GM21423 (cell line): Measurements from ENCODE around the gene DAZAP1.

Source experiments
- ATAC-seq: cut with Tn5 transposase; IDR thresholded peaks from one replicate; pipeline ENCODE4 v1.9.1; 2021; ENCODE audit warnings: mild to moderate bottlenecking, moderate library complexity; ENCODE audit not compliant: unreplicated experiment

DAZAP1 gene

DNA sequence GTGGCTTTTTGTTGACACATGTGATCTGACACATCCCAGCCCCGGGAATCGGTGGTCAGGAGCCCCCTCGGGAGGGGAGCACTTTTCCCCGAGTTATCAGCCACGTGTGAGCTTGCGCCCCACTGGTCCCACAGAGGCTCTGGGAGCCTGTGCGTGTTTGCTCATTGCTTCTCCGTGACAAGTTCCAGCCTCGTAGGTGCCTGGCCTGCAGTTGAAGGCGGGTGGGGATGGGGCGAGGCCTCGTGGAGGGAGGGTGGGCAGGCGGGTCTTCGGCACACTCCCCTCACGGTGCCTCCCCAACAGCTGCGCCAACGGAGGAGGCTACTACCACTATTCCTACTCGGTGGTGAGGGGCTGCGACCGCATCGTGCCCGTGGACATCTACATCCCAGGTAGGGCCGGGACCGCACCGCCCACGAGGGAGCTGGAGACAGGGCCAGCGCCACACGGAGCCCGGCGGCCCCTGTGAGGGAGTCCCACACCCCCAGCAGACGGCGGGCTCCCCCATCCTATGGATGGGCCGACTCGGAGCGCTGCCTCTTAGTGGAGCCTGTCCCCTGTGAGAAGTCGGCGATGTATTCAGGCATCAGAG lies 14.4 kb upstream of the DAZAP1 start:
- ATAC-seq = no peak

GRCh38 chr19:1393841-1394240 lies 13.5 kb upstream of the DAZAP1 start:
- no peak for ATAC-seq

DNA sequence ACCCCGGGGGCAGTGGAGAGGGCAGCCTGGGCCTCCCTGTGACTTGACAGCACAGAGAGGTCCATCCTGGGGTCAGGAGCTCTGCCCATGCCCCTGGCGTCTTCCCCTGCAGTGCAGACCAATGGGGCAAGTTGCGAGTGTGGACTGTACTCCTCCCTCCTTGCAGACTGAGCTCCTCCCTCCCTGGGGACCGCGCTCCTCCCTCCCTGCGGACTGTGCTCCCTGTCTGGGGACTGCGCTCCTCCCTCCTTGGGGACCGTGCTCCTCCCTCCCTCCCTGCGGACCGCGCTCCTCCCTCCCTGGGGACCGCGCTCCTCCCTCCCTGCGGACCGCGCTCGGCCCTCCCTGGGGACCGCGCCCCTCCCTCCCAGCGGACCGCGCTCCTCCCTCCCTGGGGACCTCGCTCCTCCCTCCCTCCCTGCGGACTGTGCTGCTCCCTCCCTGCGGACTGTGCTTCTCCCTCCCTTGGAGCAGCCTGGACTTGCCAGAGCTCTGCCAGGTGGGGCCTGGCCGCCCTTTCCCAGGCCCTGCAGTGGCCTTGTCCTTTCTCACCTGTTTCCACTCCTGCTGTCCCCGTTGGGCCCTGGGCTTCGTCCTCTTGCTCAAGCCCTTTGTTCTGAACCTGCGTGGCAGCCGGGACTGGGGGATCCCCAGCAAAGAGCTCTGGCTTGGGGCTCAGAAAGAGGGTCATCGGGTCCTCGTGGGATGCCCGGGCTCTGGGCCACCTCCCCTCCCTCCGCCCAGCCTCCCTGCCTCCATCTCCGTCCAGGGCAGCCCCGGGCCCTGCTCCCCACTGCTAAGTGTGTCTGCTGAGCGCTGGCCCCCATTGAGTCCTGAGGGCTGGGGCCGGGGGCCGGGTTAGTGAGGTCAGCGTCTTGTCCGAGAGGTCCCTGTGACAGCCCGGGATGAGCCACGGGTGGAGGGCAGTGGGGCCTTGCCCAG lies 12.9 kb upstream of the DAZAP1 start:
- no peak for ATAC-seq

DNA sequence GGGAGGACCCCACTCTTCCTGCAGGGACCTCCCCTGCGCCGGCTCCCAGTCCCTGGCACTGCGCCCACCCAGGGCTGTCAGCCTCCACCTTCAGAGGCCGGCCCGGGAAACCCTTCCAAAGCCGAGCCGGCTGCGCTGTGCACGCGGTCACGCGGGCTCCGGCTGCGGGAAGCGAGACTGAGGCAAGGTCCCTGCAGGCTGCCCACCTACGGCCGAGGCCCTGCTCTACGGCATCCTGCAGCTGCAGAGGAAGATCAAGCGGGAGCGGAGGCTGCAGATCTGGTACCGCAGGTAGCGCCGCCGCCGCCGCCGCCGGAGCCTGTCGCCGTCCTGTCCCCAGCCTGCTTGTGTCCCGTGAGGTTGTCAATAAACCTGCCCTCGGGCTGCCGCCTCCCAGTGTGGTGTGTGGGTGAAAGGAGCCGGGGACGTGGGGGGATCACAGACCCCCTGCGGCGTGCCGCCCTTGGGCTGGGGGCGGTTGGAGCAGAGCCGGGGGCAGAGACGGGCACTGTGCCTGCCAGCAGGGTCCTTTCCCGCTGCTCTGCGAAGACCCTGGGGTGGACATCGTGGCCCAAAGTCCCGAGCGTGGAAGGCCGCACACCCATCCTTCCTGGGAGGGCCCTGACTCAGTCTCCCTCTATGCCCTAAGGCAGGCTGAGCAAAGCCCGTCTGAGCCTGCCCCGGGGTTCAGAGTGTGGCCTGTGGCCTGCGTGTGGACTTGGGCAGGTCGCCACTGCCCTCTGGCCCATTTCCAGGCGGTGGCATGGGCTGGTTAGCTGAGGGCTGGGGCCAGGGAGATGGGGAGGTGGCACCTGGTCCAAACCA lies 12.0 kb upstream of the DAZAP1 start:
- no peak for ATAC-seq

DNA sequence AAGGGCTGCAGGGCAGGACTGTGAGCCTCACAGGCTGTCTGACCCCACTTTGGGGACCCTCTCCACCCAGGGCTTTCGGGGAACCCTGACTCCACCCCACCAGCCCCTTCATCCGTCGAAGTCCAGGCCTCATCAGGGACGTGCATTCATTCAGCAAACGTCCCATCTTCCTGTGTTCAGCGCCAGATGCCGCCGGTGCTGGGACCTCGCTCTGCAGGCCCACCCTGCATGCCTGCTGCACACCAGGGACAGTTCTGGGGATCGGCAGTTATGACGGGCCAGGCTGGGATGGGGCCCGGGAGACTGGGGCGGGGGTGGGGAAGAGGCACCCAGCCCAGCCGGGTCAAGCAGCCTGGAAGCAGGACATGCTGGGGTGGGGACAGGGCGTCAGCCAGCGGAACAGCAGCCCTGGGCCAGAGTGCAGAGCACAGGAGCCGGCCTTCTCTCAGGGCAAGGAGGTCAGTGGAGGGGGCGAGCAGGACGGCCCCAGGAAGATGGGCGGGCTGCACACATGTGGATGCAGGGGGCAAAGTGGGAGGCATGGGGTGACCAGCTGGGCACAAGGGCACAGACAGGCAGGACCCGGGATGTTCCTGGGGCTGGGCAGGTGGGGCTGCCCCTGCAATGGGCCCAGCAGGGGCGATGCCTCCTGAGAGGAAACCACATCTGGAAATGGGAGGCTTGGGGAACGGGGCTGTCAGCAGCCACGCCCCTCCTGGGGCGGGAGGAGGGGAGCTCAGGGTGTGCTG lies 11.2 kb upstream of the DAZAP1 start:
- ATAC-seq = no peak

GRCh38 chr19:1396768-1397679 lies 10.4 kb upstream of the DAZAP1 start:
- ATAC-seq = no peak

- ATAC-seq = no peak
Measured at GRCh38 chr19:1397838-1398237, 9.5 kb upstream of the DAZAP1 start.

- no peak for ATAC-seq
Measured at GRCh38 chr19:1399079-1399478, 8.3 kb upstream of the DAZAP1 start.

- no peak for ATAC-seq
Measured at GRCh38 chr19:1399745-1400144, 7.6 kb upstream of the DAZAP1 start.

DNA sequence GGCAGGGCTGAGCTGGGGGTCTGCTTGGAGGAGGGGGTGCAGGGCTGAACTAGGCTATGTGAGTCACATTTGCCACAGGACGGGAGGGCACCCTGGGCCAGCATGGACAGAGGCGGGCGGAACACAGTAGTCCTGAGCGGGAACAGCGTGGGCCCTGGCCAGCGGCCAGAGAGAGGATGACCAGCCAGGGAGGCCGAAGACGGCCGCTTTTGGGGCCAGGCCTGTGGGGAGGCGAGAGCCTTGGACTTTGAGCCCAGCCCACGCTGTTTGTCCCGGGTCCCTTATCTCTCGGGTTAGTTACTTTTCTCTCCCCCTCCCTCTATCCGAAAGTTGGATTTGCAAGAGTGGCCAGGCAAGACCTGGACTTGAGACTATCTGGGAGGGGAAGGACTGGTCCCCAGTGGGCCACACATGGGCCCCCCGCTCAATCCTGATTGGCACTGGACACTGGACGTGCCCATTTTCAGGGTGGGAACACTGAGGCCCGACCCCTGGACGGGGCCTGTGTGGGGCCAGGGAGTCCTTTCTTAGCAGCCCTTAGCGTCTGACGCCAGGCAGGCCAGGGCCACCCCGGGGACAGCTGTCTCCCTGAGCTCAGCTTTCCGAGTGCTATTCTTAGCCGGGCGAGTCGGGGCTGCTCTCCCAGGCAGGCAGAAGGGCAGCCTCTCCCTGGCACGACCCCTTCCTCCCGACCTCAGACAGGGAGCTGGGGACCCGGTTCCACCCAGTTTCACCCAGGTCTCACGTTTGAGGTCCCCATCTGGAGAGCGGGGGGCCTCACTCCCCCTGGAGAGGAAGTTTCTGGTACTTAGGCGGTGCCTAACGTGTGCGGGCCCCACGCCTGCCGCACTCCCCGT lies 6.9 kb upstream of the DAZAP1 start:
- no peak for ATAC-seq

GRCh38 chr19:1401138-1401888 lies 6.1 kb upstream of the DAZAP1 start, which contains the start of gene GAMT:
Gene GAMT (minus strand): TSS chr19:1401542. CDS start chr19:1401476, 66 bp downstream.
- ATAC-seq = peak; percentile 53

- ATAC-seq = no peak
Measured at GRCh38 chr19:1401889-1402217, 5.5 kb upstream of the DAZAP1 start.

DNA sequence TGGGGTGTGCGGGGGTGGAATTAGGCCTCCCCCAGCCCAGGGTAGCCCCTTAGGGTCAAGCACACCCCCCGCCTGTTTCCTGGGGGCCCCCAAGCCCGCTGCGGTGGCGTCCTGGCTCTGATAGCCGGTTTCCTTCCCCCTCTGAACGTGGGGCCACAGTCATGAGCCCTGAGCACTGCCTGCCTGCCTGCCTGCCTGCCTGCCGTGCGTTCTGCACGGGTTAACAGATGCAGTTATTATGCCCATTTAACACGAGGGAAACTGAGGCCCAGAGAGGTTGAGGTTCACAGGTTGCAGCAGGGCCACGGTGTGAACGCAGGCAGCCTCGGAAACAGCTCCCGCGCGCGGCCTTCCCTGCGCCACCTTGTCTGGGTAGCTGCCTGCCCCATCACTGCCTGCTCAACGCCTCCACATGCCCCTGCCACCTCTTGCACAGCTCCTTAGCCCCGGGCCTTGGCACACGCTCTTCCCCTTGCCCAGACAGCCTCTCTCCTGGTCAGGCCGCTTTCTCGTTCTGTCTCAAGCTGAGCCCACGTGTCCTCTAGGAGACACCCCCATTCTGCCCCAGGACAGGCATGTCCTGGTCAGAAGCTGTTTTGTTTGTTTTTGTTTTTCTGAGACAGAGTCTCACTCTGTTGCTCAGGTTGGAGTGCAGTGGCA lies 4.8 kb upstream of the DAZAP1 start:
- ATAC-seq = no peak

- ATAC-seq = peak; percentile 72
Measured at GRCh38 chr19:1406774-1407527, 435 bp upstream of the DAZAP1 start.

DNA sequence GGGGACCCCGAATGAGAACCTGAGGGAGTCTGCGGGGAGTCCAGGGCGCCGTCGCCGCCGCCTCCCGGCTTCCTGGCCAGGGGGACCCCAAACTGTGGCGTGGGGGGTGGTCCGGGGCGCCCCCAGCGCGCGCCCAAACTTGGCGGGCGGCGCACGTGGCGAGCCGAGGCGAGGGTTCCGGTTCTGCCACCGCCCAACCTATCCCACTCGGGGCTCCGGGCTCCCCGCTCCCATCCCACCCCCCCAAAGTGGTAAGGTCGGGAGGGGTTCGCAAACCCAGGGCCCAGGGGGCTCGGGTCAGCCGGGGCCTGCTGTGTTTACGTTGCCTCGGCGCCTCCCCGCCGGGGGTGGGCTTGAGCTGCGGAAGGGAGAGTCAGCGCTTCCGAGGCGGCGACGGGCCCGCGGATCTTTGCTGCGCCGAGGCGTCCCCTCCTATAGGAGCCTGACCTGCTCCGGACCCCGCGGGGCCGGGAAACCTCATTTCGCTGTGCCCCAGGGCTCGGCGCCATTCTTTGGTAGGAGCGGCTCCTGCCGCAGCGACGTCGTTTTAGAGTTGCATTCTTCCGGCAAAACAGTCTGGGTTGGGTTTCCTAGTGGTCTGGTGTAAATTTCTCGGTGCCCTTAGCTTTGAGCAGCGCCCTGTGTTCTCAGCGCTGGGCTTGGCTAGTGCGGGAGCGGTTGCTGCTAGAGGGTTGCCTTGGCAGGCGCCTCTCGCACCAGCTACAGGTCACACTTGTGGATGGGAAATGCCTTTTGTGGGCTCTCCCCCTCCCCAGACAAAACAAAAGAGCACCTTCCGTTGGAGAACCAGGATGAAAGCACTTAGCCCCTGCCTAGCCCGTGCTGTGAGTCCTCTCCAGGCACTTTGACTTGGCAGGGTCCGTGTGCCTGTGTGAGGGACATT lies 1.2 kb downstream of the DAZAP1 start:
- no peak for ATAC-seq
